ENCODE measurements around the gene PHF23.

The PHF23 gene

GRCh38 chr17:7242717-7243452 is 3.6 kb upstream of the PHF23 start:
- peak overlapping the region; percentile 98 for H3K4me3 ChIP-seq (ENCODE audit: low read length)
- peak overlapping the region; percentile 99 for H3K9ac ChIP-seq (ENCODE audit: low read length)
- peaks cover 37% of the 10 kb centered on the region for H3K36me3 ChIP-seq (ENCODE audit: control insufficient read depth, insufficient read depth, low read length, severe bottlenecking)
- peak; percentile 98 for DNase-seq (ENCODE audit: low read depth)
- H3K9me3 ChIP-seq (ENCODE audit: control insufficient read depth, low read length) = no peaks in the 10 kb centered on the region
- peaks cover 26% of the 10 kb centered on the region for H3K4me1 ChIP-seq (ENCODE audit: control insufficient read depth, insufficient read depth, low read length)
- H3K27me3 ChIP-seq (replicated peaks; ENCODE audit: control insufficient read depth, insufficient read depth, low read length) = no peaks in the 10 kb centered on the region

- peaks cover 31% of the 10 kb centered on the region for H3K4me1 ChIP-seq (ENCODE audit: control insufficient read depth, insufficient read depth, low read length)
- H3K27me3 ChIP-seq (replicated peaks; ENCODE audit: control insufficient read depth, insufficient read depth, low read length) = no peaks in the 10 kb centered on the region
- peaks cover 40% of the 10 kb centered on the region for H3K36me3 ChIP-seq (ENCODE audit: control insufficient read depth, insufficient read depth, low read length, severe bottlenecking)
- peak; percentile 98 for DNase-seq (ENCODE audit: low read depth)
- peak within 1 kb of the TSS; percentile 98 for H3K4me3 ChIP-seq (ENCODE audit: low read length)
- no peaks in the 10 kb centered on the region for H3K9me3 ChIP-seq (ENCODE audit: control insufficient read depth, low read length)
- H3K9ac ChIP-seq (ENCODE audit: low read length) = peak within 1 kb of the TSS; percentile 99
Measured at GRCh38 chr17:7241783-7242716, 2.8 kb upstream of the PHF23 start, which contains the start of gene GABARAP. Gene GABARAP, minus strand, starts transcription at chr17:7242449. Its CDS starts 119 bp downstream, at chr17:7242330.

GRCh38 chr17:7241090-7241733 is 2.0 kb upstream of the PHF23 start:
- H3K4me3 ChIP-seq (ENCODE audit: low read length) = peak overlapping the region; percentile 98
- H3K9me3 ChIP-seq (ENCODE audit: control insufficient read depth, low read length) = no peaks in the 10 kb centered on the region
- H3K27me3 ChIP-seq (replicated peaks; ENCODE audit: control insufficient read depth, insufficient read depth, low read length) = no peaks in the 10 kb centered on the region
- peaks cover 40% of the 10 kb centered on the region for H3K36me3 ChIP-seq (ENCODE audit: control insufficient read depth, insufficient read depth, low read length, severe bottlenecking)
- H3K4me1 ChIP-seq (ENCODE audit: control insufficient read depth, insufficient read depth, low read length) = peaks cover 38% of the 10 kb centered on the region
- DNase-seq (ENCODE audit: low read depth) = no peak
- peak overlapping the region; percentile 99 for H3K9ac ChIP-seq (ENCODE audit: low read length)

GRCh38 chr17:7240375-7240774 is 1.1 kb upstream of the PHF23 start:
- Histone ChIP-seq H3K9ac (ENCODE audit: low read length) (peak overlapping the region; percentile 99), H3K27me3 (replicated peaks; ENCODE audit: control insufficient read depth, insufficient read depth, low read length) (no peaks in the 10 kb centered on the region), H3K36me3 (ENCODE audit: control insufficient read depth, insufficient read depth, low read length, severe bottlenecking) (peaks cover 42% of the 10 kb centered on the region), H3K4me3 (ENCODE audit: low read length) (peak overlapping the region; percentile 98), H3K4me1 (ENCODE audit: control insufficient read depth, insufficient read depth, low read length) (peaks cover 44% of the 10 kb centered on the region), H3K9me3 (ENCODE audit: control insufficient read depth, low read length) (no peaks in the 10 kb centered on the region)
- DNase-seq (ENCODE audit: low read depth) = no peak

GRCh38 chr17:7238420-7239090 is 702 bp downstream of the PHF23 start:
- Histone ChIP-seq H3K4me1 (ENCODE audit: control insufficient read depth, insufficient read depth, low read length) (peaks cover 53% of the 10 kb centered on the region), H3K9ac (ENCODE audit: low read length) (peak overlapping the region; percentile 98), H3K4me3 (ENCODE audit: low read length) (peak overlapping the region; percentile 88), H3K36me3 (ENCODE audit: control insufficient read depth, insufficient read depth, low read length, severe bottlenecking) (peaks cover 39% of the 10 kb centered on the region), H3K27me3 (replicated peaks; ENCODE audit: control insufficient read depth, insufficient read depth, low read length) (no peaks in the 10 kb centered on the region), H3K9me3 (ENCODE audit: control insufficient read depth, low read length) (no peaks in the 10 kb centered on the region)
- DNase-seq (ENCODE audit: low read depth) = peak; percentile 38

GRCh38 chr17:7237761-7238419 is 1.4 kb downstream of the PHF23 start:
- peak; percentile 82 for DNase-seq (ENCODE audit: low read depth)
- H3K27me3 ChIP-seq (replicated peaks; ENCODE audit: control insufficient read depth, insufficient read depth, low read length) = no peaks in the 10 kb centered on the region
- peak overlapping the region; percentile 98 for H3K9ac ChIP-seq (ENCODE audit: low read length)
- peak overlapping the region; percentile 88 for H3K4me3 ChIP-seq (ENCODE audit: low read length)
- H3K9me3 ChIP-seq (ENCODE audit: control insufficient read depth, low read length) = no peaks in the 10 kb centered on the region
- H3K4me1 ChIP-seq (ENCODE audit: control insufficient read depth, insufficient read depth, low read length) = peaks cover 52% of the 10 kb centered on the region
- peaks cover 39% of the 10 kb centered on the region for H3K36me3 ChIP-seq (ENCODE audit: control insufficient read depth, insufficient read depth, low read length, severe bottlenecking)

- Histone ChIP-seq H3K9ac (ENCODE audit: low read length) (peak overlapping the region; percentile 95), H3K36me3 (ENCODE audit: control insufficient read depth, insufficient read depth, low read length, severe bottlenecking) (peaks cover 39% of the 10 kb centered on the region), H3K27me3 (replicated peaks; ENCODE audit: control insufficient read depth, insufficient read depth, low read length) (no peaks in the 10 kb centered on the region), H3K9me3 (ENCODE audit: control insufficient read depth, low read length) (no peaks in the 10 kb centered on the region), H3K4me1 (ENCODE audit: control insufficient read depth, insufficient read depth, low read length) (peaks cover 56% of the 10 kb centered on the region), H3K4me3 (ENCODE audit: low read length) (peak overlapping the region; percentile 85)
- no peak for DNase-seq (ENCODE audit: low read depth)
Measured at GRCh38 chr17:7237266-7237760, 1.9 kb downstream of the PHF23 start.

GRCh38 chr17:7236808-7237207 is 2.4 kb downstream of the PHF23 start:
- no peak for DNase-seq (ENCODE audit: low read depth)
- H3K27me3 ChIP-seq (replicated peaks; ENCODE audit: control insufficient read depth, insufficient read depth, low read length) = no peaks in the 10 kb centered on the region
- H3K4me1 ChIP-seq (ENCODE audit: control insufficient read depth, insufficient read depth, low read length) = peaks cover 60% of the 10 kb centered on the region

GRCh38 chr17:7235693-7236665 is 3.3 kb downstream of the PHF23 start:
- Histone ChIP-seq H3K27me3 (replicated peaks; ENCODE audit: control insufficient read depth, insufficient read depth, low read length) (no peaks in the 10 kb centered on the region), H3K4me1 (ENCODE audit: control insufficient read depth, insufficient read depth, low read length) (peaks cover 53% of the 10 kb centered on the region), H3K4me3 (ENCODE audit: low read length) (no peak overlapping the region), H3K9ac (ENCODE audit: low read length) (peak overlapping the region; percentile 95), H3K9me3 (ENCODE audit: control insufficient read depth, low read length) (no peaks in the 10 kb centered on the region), H3K36me3 (ENCODE audit: control insufficient read depth, insufficient read depth, low read length, severe bottlenecking) (peaks cover 39% of the 10 kb centered on the region)
- peak; percentile 24 for DNase-seq (ENCODE audit: low read depth)

More at GRCh38 chr17:7236808-7237207, 2.4 kb downstream of the PHF23 start:
- peak overlapping the region; percentile 95 for H3K9ac ChIP-seq (ENCODE audit: low read length)
- no peaks in the 10 kb centered on the region for H3K9me3 ChIP-seq (ENCODE audit: control insufficient read depth, low read length)
- H3K36me3 ChIP-seq (ENCODE audit: control insufficient read depth, insufficient read depth, low read length, severe bottlenecking) = peaks cover 39% of the 10 kb centered on the region
- H3K4me3 ChIP-seq (ENCODE audit: low read length) = peak overlapping the region; percentile 85
